ENCODE data around the gene DUOX2.
A peak's percentile ranks its signal among the peaks of the same experiment; 100 is the strongest.
"Not testable (repeated sequence)": the region's sequence is repeated elsewhere in the genome, so short reads cannot be mapped to it uniquely, and the experiment has no call there.

The DUOX2 gene

DNA sequence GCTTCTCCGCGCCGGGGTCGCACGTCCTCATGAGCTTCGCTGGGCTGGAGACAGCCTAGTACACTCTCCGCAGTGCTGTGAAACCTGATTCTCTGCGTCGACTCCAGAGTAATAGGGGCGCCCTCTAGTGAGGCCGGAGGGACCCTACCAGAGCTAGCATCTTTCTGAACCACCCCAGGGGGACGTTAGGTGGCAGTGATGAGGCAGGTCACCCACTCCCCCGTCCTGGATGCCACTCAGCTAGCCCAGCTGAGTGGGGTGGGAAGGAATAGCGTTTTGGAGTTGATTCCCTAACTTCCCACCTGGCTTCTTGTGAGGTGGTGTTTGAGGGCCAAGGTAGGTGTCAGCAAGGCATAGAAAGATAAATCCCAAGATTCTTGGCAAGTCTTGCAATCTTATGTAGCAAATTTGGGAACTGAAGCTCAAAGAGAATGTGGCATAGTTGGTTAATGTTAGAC, 4.2 kb upstream of the DUOX2 start:
- peak; percentile 81 for FAIRE-seq

DNA sequence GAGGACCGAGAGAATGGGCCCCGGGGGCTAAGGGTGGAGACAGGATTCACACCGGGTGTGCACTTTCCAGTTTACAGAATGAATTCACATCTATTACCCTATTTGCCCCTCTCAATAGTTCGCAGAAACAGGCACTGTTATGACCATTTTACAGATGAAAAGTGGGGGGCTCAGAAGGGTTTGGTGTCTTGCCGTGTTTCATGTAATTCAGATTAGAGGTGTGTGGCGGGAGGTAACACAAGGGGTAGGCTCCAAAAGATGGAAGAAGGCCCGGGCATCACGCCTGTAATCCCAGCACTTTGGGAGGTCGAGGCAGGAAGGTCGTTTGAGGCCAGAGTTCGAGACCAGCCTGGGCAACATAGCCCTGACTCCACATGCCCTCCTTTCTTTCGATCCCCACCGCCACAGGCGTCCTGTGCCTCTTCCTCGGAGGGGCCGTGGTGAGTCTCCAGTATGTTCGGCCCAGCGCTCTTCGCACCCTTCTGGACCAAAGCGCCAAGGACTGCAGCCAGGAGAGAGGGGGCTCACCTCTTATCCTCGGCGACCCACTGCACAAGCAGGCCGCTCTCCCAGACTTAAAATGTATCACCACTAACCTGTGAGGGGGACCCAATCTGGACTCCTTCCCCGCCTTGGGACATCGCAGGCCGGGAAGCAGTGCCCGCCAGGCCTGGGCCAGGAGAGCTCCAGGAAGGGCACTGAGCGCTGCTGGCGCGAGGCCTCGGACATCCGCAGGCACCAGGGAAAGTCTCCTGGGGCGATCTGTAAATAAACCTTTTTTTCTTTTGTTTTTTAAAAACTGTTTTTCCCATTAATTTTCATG, 3.5 kb upstream of the DUOX2 start:
- no peak for FAIRE-seq

DNA sequence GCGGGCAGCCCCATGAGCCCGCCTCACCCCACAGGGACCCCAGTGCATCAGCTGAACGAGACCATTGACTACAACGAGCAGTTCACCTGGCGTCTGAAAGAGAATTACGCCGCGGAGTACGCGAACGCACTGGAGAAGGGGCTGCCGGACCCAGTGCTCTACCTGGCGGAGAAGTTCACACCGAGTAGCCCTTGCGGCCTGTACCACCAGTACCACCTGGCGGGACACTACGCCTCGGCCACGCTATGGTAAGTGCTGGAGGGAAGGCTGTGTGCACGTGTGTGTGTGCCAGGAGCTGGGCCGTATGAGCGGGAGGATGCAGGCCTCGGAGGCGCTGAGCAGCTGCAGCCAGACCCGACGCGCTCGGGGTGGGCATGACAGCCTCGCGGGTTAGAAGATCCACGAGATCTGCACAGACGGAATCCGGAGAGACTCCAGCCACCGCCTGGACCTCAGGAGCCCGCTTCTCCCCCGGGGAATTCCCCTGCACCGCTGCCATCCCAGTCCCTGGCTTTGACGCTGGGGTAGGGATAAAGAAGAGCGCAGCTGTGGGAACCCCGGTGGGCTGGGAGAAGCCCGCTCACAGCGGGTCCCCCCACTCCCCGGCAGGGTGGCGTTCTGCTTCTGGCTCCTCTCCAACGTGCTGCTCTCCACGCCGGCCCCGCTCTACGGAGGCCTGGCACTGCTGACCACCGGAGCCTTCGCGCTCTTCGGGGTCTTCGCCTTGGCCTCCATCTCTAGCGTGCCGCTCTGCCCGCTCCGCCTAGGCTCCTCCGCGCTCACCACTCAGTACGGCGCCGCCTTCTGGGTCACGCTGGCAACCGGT, 2.7 kb upstream of the DUOX2 start:
- FAIRE-seq = no peak

DNA sequence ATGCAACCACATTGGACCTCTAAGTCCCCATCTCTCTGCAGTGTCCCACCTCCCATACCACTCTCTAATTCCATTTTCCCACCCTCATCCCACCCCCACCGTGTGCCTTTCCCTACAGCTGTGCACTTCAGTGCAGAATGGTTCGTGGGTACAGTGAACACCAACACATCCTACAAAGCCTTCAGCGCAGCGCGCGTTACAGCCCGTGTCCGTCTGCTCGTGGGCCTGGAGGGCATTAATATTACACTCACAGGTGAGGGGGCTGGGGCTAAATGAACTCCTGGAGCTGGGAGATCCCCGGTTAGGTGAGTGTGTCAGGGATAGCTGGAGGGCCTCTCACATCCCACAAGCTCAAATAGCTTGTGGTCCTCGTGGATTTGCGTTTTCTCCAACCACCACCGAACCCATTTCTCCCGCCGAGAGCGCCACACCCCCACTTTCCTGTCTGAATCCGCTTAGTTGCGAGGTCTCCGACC, 2.1 kb upstream of the DUOX2 start:
- no peak for FAIRE-seq

DNA sequence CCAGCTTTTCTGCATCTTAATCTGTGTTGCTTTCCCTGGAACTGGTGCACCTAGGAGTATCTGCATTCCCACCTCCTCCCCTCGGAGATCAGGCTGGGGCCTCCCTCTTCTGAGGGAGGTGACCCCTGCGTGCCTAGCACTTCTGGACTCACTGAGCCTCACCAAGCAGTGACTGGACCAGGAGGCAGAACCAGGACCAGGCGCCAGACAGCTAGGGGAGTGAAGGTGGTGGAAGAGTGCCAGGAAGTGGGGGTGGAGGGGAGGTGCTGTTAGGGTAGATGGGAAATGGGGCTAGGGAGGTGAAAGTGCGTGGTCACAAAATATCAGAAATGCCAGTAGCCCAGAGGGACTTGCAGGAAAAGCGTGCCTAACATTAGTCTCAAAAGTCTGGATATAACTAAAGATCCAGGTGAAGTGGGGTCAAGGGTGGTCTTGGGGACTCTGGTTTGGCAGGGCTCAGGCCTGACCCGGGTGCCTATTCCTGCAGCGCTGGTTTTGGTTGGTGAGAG, 1.4 kb upstream of the DUOX2 start:
- FAIRE-seq = no peak

DNA sequence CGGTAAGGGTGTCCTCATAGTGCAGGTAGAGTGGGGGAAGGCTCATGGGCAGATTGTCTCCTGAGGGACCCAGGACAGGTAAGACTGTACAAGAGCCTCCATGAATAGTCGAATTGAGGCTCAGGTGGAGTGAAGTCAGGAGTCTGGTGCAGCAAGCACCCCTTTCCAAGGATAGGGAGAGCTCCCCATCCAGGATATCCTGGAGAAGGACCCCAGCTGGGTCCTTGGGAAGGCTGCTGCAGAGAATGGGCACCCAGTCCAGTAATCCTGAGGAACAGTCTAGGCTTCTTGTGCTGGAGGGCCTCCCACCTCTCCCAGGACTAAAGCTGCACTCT, 746 bp upstream of the DUOX2 start:
- no peak for FAIRE-seq

DNA sequence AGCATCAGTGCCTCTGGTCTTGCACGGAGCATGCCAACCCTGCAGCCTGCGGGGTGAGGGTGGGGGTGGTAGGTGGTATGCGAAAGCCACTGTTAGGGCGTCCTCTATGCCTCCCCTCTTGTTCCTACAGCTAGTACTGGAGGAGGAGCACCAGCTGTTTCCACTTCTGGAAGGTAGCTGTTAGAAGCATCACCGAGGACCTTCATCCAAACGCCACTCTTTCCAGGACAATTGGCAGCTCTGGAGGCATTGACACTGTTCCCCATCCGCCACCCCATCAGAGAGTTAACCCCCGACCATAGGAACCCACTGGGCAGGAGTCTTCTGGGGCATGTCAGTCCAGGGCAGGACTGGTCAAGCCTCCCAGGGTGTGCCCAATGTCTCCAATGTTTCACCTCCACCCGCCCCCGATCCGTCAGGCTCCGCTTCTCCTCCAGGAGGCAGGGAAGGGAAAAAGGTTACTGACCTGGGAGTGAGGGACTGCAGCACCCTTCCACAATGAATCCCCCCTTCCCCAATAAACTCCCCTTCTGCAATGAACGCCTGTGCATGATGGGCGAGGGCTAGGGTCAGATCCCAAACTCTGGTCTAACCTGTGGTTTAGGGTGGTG, 487 bp downstream of the DUOX2 start:
- FAIRE-seq = no peak

DNA sequence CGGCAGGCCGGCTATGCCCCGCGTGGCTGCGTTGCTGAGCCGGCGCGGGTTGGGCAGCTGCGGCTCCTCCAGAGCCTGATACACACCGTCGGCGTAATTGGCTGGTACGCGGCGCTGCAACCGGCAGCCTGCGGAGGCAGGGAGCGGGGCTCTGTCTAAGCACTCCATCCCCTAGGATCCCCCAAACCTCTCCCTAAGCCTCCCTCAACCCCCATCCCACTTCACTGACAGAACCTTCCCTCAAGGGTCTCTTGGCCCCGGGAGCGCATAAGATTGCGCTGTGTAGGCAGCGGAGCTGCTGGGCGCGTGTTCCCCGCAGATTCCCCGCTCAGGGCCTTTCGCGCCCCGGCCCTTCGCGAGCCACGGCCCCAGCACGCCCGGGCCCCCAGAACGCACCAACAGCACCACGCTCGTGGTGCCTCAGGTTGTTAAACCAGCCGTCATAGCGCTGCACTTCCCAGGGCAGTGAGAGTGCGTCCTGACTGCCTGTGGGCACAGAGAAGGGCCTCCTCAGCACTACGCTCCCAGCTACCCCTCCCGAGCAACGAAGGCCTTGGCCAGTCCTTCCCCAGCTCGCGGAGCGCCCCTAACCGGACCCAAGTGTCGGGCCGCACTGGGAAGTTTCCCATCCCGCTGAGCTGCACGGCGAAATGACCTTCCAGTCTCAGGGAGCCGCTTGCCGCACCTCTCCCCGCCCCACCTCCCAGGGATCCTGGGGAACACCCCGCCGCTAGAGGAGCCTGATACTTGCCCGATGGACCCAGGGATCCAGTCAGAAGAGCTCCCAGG, 1.2 kb downstream of the DUOX2 start:
- FAIRE-seq = no peak

DNA sequence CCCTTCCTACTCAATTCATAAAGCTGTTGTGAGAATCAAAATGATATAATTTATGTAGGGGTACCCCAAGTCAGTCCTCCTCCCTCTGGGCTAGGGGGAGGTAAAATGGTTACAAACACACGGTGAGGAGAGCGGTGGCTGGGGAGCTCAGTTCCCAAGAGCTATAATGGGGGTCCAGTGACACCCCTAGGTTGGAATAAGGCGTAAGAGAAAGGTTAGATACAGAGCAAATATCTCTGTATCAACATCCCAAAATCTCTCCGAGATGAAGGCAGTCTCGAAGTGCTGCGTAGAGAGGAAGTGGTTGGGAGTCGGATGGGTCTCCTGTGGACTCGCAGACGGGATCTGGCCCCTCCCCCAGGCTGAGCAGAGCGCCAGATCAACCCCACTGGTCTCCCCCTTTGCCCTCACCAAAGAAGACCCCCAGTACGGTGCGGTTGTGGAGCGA, 1.8 kb downstream of the DUOX2 start:
- FAIRE-seq = no peak

DNA sequence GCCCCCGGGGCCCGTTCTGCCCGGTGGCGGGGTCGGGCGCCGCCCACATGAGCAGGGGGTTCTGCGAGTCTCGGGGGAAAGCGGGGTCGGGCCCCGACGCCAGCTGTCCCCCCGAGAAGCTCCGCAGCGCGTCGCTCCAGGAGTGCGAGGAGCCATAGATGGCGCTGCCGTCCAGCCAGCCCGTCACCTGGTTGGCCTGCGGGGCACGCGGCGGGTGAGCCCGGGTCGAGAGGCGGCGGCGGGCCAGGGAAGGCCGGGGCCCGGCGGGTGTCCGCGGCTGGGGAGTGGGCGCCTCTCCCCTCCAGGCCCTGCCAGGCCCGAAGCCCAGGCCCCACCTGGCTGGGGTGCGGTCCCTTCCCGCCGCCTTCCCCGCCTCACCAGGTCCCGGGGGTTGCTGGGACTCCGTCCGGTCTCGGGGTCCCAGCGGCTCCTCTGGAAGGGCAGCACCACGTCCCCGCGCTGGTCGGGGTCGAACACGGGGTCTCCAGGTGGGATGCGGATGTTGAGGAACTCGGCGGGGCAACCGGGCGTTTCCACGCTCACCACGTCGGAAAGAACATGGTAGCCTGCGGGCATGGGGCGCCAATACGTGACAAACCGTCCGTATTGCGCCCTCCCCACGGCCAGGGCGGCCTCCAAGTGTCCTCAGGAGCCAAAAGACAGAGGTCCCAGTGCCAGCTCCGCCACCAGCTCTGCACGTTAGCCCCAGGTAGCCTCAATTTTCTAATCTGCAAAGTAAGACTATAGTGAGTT, 2.4 kb downstream of the DUOX2 start:
- FAIRE-seq = no peak

DNA sequence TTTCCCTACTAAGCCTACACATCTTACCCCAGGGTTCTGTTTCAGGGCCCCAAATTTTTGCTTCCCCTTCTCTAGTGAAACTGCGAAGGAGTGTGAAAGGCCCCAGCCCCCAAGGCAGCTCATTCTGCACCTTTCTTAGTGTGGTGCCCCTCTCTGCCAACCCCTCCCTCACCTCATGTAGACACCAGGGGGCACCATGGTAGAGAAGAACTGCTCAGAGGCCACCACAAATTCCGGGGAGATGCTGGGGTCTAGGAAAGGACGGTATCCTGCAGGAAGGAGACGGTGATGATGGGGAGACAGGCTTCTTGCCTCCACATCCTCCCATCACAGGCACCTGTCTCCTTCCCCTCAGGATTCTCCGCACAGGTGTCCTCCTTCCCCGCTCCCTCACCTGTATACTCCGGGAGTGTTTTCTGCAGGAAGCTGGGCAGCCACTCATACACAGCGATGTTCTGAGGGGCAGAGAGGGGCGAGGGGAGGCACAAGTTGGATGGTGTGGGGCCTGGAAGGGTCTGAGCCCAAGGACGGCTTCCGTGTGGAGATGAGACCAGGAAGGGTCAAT, 3.6 kb downstream of the DUOX2 start:
- FAIRE-seq = no peak

DNA sequence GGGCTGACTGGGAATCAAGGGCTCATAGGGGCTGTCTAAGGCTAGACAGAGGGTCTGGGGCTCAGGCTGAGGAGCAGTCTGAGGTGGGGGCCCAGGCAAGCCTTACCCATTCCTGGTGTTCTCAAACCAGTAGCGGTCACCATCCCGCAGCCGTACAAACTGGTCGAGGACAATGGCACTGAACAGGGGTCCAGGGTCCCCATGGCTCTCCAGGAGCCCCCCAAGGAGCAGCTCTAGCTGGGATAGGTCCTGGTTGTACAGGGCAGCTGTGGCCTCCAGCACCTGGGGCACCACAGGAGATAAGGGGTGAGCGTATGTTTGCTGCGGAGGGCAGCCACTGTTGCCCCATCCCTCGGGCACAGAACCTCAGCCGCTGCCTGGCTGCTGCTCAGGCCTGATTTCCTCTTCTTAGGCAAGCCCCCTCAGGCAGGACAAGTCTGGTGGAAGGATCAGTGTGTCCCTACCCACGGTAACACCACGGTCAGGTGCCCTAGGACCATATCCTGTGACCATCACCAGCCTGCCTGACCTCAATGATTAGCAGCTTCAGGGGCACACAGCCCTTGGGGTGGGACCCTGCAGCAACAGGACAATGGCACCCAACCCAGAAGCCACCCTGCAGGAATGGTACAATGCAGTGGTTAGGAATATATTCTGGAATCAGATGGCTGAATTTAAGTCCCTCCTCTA, 5.9 kb downstream of the DUOX2 start:
- no peak for FAIRE-seq

DNA sequence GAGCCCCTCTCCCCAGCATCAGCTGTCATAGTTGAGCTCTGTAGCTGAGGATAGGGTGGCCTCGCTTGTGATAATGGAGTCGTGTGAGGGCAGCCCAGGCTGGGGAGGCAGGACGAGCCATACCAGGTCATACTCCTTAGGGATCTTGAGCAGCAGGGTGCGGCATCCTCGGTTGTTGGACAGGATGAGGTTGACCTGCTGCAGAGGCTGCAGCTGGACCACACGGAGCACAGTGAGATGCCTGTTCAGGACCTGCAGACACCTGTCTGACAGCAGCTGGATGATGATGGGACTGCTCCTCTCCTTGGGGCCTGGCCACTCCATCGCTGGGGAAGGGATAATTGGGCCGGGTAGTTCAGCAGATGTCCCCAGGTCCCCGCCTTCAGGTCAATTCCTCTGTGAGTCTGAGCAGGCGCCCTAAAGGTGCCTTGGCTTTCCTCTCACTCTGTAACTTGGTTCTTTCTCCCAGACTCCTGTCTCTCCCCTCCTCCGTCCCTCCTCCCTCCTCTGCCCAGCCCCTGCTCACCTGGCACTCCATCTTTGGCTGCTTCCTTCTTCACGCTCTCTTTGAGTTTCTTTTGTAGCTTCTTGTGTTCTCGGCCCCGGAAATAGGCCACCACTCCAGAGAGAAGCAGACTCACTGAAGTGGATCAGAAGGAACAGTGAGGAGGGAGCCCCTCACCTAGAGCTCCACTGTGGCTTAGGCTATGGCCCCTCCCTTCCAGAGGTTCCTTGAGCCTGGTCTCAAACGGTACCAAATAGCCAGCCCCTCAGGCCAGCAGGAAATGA, 7.8 kb downstream of the DUOX2 start:
- no peak for FAIRE-seq

DNA sequence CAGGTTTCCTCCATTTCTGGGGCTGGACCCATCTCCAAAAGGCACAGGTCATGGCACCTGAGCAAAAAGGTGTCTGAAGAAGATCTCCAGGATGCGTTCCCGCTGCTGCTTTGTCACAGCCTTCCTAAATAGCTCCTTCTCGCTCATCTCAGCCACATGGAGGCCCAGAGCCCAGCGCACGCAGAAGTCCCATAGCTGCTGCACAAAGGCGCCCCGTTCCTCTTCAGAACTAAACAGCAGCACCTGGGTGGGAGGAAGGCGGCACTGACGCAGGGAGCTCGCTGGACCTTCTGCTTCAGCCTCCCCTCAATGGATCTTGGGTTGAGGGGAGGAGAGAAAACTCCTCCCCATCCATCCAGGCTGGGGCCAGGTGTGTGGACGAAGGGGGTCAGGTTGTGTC, 8.4 kb downstream of the DUOX2 start:
- no peak for FAIRE-seq

DNA sequence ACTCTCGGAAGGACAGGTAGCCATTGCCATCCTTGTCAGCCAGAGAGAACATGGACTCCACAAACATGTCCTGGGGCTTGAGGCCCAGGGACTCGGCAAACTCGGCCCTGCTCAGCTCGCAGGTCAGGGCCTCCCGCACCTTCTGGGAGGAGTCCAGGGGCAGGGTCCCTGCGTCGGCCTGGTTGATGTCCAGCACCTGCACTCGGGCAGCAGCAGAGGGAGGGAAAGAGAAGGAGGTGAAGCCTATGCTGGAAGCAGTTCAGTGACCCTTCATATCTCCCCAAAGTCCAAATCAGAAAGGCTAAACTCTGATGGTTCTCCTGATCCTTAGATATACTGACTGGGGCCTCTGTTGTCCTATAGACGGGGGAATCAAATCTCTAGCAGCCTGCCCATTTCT, 9.8 kb downstream of the DUOX2 start:
- FAIRE-seq = not testable (repeated sequence)

DNA sequence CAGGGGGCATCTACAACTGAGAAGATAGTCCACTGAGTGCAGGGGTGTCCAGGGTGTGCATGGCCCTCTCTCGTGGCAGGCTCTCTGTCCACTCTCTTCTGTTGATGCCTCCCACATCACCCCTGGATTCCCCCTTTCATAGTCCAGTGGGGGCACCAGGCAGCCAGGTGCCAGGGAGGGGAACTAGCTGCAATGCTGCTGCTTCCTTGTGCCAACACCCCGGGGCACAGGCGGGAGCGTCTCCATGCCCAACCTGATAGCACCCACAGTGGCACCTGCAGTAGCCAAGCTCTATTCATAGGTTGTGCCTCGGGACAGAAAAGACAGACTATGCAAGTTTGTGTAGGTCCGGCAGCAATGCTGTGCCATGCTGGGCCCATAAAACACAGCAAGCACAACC, 11.7 kb downstream of the DUOX2 start:
- no peak for FAIRE-seq

DNA sequence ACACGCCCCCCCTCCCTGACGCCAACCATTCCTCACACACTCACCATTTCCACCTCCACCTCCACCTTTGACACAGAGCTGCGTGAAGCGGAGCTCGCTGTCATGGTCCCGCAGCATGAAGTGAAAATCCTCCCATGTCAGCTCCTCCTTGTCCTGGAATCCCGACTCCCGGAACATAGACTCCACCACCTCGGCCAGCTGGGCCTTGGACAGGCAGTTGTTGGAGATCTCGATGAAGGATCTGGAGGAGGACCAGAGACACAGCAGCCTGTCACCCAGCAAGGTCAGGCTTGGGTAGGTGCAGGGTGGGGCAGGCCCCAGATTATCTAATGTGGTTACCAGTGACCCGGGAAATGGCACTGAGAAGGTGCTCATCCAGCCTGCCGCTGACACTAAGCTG, 12.2 kb downstream of the DUOX2 start:
- FAIRE-seq = no peak

DNA sequence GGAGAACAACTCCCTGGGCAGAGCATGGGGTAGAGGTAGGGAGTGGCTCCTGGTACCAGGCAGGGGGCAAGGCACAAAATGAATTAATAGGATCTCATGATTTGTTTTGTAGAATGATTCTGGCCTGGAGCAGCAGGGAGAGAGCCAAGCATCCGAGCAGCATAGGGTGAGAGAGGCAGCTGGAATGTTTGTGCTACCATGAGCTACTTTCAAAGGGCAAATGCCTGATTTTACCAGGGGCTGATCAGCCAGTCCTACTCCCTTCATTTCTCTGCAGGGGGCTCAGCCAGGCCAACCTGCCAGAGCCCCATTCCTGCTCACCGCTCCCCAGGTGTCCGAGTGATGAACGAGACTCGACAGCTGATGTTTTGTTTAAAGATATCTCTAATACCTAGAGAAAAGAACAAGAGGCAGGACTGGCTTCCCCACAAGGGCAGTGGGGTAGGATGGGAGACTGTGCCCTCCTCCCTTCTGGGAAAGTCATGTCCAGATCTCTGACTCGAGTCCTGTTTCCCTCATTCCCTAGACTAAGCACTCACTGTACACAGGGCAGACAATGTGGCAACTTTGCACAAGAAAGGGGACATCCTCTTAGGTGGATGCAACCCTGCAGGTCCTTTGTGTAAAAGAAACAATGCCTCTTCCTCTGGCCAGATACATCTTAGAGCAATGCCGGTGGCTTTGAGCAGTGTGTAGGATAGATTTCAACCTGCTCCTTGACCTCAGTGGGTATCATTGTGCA, 12.9 kb downstream of the DUOX2 start:
- FAIRE-seq = no peak

DNA sequence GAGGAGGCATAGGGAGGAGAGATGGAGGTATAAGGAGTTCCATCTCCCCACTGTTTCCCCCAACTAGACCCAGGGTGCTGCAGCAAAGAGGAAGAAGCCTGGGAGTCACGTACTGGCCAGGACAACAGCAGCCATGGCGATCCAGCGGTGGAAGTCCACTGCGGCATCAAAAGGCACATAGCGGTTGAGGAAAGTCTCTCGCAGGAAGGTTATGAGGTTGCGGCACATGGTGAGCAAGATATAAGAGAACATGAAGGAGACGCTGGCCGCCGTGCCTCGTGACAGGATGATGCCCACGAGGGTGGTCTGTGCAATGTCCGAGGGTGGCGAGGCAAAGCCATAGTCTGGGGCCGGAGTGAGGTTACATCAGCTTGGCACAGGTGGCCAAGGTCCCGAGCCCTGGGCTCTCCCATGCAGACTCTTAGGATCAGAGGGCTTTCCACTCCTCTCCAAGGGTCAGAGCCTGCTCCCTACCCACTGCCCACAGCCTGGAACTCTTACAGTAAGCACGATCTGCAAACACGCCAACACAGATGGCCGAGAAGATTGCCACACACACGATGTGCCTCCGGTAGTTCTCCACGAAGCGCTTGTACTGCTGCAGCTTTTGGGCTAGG, 14.3 kb downstream of the DUOX2 start:
- FAIRE-seq = no peak
